ENCODE results near the gene PPCS. TPM values are rescaled to one million over a fixed set of nuclear protein-coding genes. Genes with fewer than 3 reads are reported as not detected.
A peak's percentile ranks its signal among the peaks of the same experiment; 100 is the strongest.

The PPCS gene
- total and polyA plus RNA-seq, 2 of the 8 experiments (the other 6 are each of a cell fraction or from before 2014, with no cell fraction given) = 24.5 to 35.3 TPM

DNA sequence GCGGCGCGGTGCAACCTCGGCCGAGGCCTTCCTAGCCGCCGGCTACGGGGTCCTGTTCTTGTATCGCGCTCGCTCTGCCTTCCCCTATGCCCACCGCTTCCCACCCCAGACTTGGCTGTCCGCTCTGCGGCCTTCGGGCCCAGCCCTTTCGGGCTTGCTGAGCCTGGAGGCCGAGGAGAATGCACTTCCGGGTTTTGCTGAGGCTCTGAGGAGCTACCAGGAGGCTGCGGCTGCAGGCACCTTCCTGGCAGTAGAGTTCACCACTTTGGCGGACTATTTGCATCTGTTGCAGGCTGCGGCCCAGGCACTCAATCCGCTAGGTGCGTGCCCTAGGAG is 379 bp downstream of the PPCS start:
- Histone ChIP-seq H3K4me3 (ENCODE audit: extremely low read depth in 1 of 4, insufficient read depth in 2 of 4, low read depth in 3 of 4, low read length in 4 of 4) (peak overlapping the region; percentile 64 to 88 (median 82)), H4K91ac (replicated peaks; ENCODE audit: insufficient read length, low read length) (peak overlapping the region; percentile 78), H4K5ac (ENCODE audit: insufficient read length, low read depth, low read length) (peak overlapping the region; percentile 25), H4K8ac (ENCODE audit: extremely low read depth, insufficient read depth, low read length) (peak overlapping the region; percentile 87; the same call in 1 of the 2 replicates), H2BK120ac (replicated peaks; ENCODE audit: low read depth, low read length) (no peak overlapping the region), H3K36me3 (ENCODE audit: control insufficient read depth in 2 of 4, insufficient read depth in 4 of 4, low read length in 3 of 4) (peaks cover 0 to 20% (median 4%) of the 10 kb centered on the region in 4 experiments; a peak in 2 of 8 replicates), H3K79me2 (ENCODE audit: control insufficient read depth in 1 of 2, insufficient read depth in 2 of 2, low read length in 2 of 2) (no peaks in the 10 kb centered on the region), H2BK15ac (ENCODE audit: low read length) (no peak overlapping the region), H3K9me3 (ENCODE audit: insufficient read depth in 2 of 2, low read depth in 1 of 2, low read length in 1 of 2) (no peaks in the 10 kb centered on the region), H2BK12ac (ENCODE audit: low read depth, low read length) (0 out of 2 replicates have a peak overlapping the region, but pooled peaks have one; percentile 19), H3K79me1 (ENCODE audit: low read depth, low read length) (no peaks in the 10 kb centered on the region), H2AK5ac (ENCODE audit: low read depth, low read length) (no peak overlapping the region), H2BK20ac (ENCODE audit: low read length) (no peak overlapping the region), H3K23me2 (ENCODE audit: low read depth, low read length) (peaks cover 7% of the 10 kb centered on the region), H3K27ac (ENCODE audit: low read depth, low read length) (peak overlapping the region; percentile 71; the same call in 1 of the 2 replicates), H3K9ac (replicated peaks in 1 of 4; ENCODE audit: extremely low read depth in 1 of 4, low read depth in 3 of 4, low read length in 3 of 4) (peak overlapping the region; percentile 68 to 81 (median 79)), H4K20me1 (replicated peaks in 1 of 2; ENCODE audit: control insufficient read depth in 1 of 2, insufficient read depth in 2 of 2, low read length in 2 of 2) (no peaks in the 10 kb centered on the region), H3K4me1 (replicated peaks in 1 of 4; ENCODE audit: control insufficient read depth in 3 of 4, insufficient read depth in 4 of 4, low read length in 3 of 4) (peaks cover 0 to 9% (median 3%) of the 10 kb centered on the region in 4 experiments; a peak in 4 of 7 replicates), H3K23ac (ENCODE audit: insufficient read length) (no peak overlapping the region), H3K4me2 (ENCODE audit: insufficient read depth in 1 of 2, low read depth in 2 of 2, low read length in 2 of 2) (peak overlapping the region; percentile 51 to 97), H3K18ac (ENCODE audit: extremely low read depth, low read length) (peak overlapping the region; percentile 80), H3K56ac (replicated peaks; ENCODE audit: insufficient read length, low read depth, low read length) (peak overlapping the region; percentile 87), H3K14ac (ENCODE audit: insufficient read length) (no peak overlapping the region), H3K27me3 (replicated peaks in 1 of 4; ENCODE audit: control insufficient read depth in 3 of 4, extremely low read depth in 1 of 4, insufficient read depth in 3 of 4, low read length in 3 of 4) (no peaks in the 10 kb centered on the region), H2BK5ac (ENCODE audit: low read depth, low read length) (peak overlapping the region; percentile 81), H3K4ac (replicated peaks; ENCODE audit: insufficient read length, low read depth, low read length) (peak overlapping the region; percentile 82), H2AFZ (ENCODE audit: low read length) (peak overlapping the region; percentile 94; the same call in 1 of the 2 replicates)
- POLR2A ChIA-PET (ENCODE audit: partially characterized antibody) = interaction anchor here (0.7 to 1.2 kb wide), 2 partner anchors 9 to 226 kb away, joined by 4 read pairs; no protein-coding TSS in a partner anchor
- 6% methylated on average over 23 of the region's 23 CpGs; no CpG with 5 or more reads in 1 of the 2 experiments for WGBS, 2 experiments (ENCODE audit: extremely low coverage in 1 of 2, insufficient coverage in 1 of 2, insufficient read length in 1 of 2, insufficient replicate concordance in 2 of 2, low coverage in 1 of 2, low lambda C conversion rate in 2 of 2, missing lambda C conversion rate in 1 of 2)
- TF ChIP-seq RFX5 (IDR thresholded peaks at IDR 0.05; ENCODE audit: borderline replicate concordance, low read depth, low read length) (no peak), PHF8 (conservative IDR thresholded peaks at IDR 0.05; ENCODE audit: low read depth, low read length) (peak; percentile 64), POLR2A (IDR thresholded peaks at IDR 0.05; ENCODE audit: control extremely low read depth in 1 of 2, low read depth in 2 of 2, low read length in 2 of 2) (peak in 1 of 2 experiments; percentile 66; a peak in 1 of 3 replicates), SIX5 (IDR thresholded peaks at IDR 0.05; ENCODE audit: low read depth, low read length) (no peak)
- CTCF ChIA-PET (ENCODE audit: partially characterized antibody) = interaction anchor here (1.1 to 1.4 kb wide), 2 partner anchors 119 to 189 kb away, joined by 3 read pairs; no protein-coding TSS in a partner anchor
- FAIRE-seq = no peak
- no peak for DNase-seq (ENCODE audit: low read depth in 1 of 2, low spot score in 2 of 2)
